DND-41 (cell line): ENCODE measurements around the gene GID8.

Source experiments
- ATAC-seq: fragments of 200-7000 bp; cut with Tn5 transposase; 3 replicates; pipeline ENCODE4 v1.9.1; 2021; ENCODE audit warnings: low read depth; ENCODE audit not compliant: insufficient read depth
- DNase-seq: peaks from one replicate; pipeline ENCODE4 v3.0.0-alpha.2; 2020
- H2AFZ ChIP-seq: 2 replicates; pipeline ENCODE4 v1.6.0; 2012; ENCODE audit warnings: low read depth, low read length
- H3K27ac ChIP-seq: 2 replicates; pipeline ENCODE4 v1.5.1; 2012; ENCODE audit warnings: low read length, inconsistent platforms
- H3K27me3 ChIP-seq: fragments of 200-600 bp; sonication (generic); 2 replicates; pipeline ENCODE4 v1.6.0; 2012; ENCODE audit warnings: low read length, mild to moderate bottlenecking, inconsistent platforms; ENCODE audit not compliant: insufficient read depth, poor library complexity
- H3K36me3 ChIP-seq: 2 replicates; pipeline ENCODE4 v1.5.1; 2012; ENCODE audit warnings: low read length, inconsistent platforms; ENCODE audit not compliant: insufficient read depth
- H3K4me1 ChIP-seq: 2 replicates; pipeline ENCODE4 v1.5.1; 2012; ENCODE audit warnings: mild to moderate bottlenecking, low read length; ENCODE audit not compliant: insufficient read depth
- H3K4me2 ChIP-seq: 2 replicates; pipeline ENCODE4 v1.6.0; 2012; ENCODE audit warnings: mild to moderate bottlenecking, moderate library complexity, low read length, inconsistent platforms; ENCODE audit not compliant: insufficient read depth
- H3K4me3 ChIP-seq, 2 experiments: fragments of 200-600 bp in 1 of 2; shearing (Covaris generic) in 1 of 2; 2 replicates each; pipeline ENCODE4 v1.5.1; 2012 to 2016; ENCODE audit warnings: inconsistent platforms in 2 of 2, low read length in 2 of 2, mild to moderate bottlenecking in 2 of 2, low read depth in 1 of 2, moderate library complexity in 1 of 2
- H3K79me2 ChIP-seq: 2 replicates; pipeline ENCODE4 v1.6.0; 2012; ENCODE audit warnings: low read length, inconsistent platforms; ENCODE audit not compliant: insufficient read depth
- H3K9ac ChIP-seq: 2 replicates; pipeline ENCODE4 v1.6.0; 2012; ENCODE audit warnings: low read depth, mild to moderate bottlenecking, inconsistent platforms, low read length, moderate library complexity
- H3K9me3 ChIP-seq: 2 replicates; pipeline ENCODE4 v1.5.1; 2012; ENCODE audit warnings: low read length, moderate library complexity, mild to moderate bottlenecking, inconsistent platforms; ENCODE audit not compliant: insufficient read depth, severe bottlenecking
- H4K20me1 ChIP-seq: 2 replicates; pipeline ENCODE4 v1.6.0; 2012; ENCODE audit warnings: low read length; ENCODE audit not compliant: insufficient read depth
- EZH2 ChIP-seq: IDR thresholded peaks from 3 replicates; pipeline ENCODE4 v1.6.1; 2012; ENCODE audit warnings: borderline replicate concordance, low read depth, mild to moderate bottlenecking, moderate library complexity, low read length, inconsistent platforms; ENCODE audit not compliant: severe bottlenecking
- TF ChIP-seq, protein P1 (sequence below): IDR thresholded peaks from 2 replicates; pipeline ENCODE4 v1.5.1; 2012; ENCODE audit warnings: borderline replicate concordance, low read length, moderate library complexity, mild to moderate bottlenecking; ENCODE audit not compliant: poor library complexity, severe bottlenecking; ENCODE audit errors: extremely low read depth

Gene GID8

DNA sequence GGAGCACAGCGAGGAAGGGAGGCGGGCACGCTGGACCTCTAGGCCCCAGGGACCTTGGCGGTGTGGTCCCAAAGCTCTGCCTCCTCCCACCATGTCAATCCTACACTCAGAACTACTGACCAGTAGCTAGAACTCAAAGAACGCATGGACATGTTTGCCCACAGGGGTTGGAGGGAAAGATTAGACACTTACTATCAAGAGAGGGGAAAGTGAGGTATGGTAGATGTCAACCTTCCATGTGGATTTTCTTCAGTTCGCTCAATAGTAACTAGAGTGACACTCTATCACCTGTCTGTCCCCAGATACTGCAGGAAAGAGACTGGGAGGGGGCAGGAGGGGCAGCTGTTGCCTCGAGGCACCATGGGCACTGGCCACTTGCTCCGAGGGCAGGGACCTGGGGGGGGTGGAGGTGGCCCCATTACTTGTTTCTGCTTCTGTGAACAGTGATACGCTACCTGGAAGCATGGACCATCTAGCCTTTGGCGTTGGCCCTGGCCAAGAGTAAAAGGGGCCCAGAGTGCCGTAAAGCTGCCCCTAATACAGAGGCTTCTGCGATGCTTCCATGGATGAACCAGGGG lies 10.7 kb upstream of the GID8 start:
- Histone ChIP-seq H3K4me2 (peak overlapping the region; percentile 97), H3K27ac (peak overlapping the region; percentile 88), H3K4me1 (peaks cover 87% of the 10 kb centered on the region), H3K9me3 (no peaks in the 10 kb centered on the region), H3K27me3 (no peaks in the 10 kb centered on the region), H4K20me1 (peaks cover 84% of the 10 kb centered on the region), H3K36me3 (peaks cover 26% of the 10 kb centered on the region), H2AFZ (no peak overlapping the region), H3K9ac (peak overlapping the region; percentile 96), H3K4me3 (peak overlapping the region; percentile 74 to 86; a peak in 3 of 4 replicates), H3K79me2 (peaks cover 100% of the 10 kb centered on the region)
- no peak for TF ChIP-seq EZH2
- TF ChIP-seq, protein P1, sequence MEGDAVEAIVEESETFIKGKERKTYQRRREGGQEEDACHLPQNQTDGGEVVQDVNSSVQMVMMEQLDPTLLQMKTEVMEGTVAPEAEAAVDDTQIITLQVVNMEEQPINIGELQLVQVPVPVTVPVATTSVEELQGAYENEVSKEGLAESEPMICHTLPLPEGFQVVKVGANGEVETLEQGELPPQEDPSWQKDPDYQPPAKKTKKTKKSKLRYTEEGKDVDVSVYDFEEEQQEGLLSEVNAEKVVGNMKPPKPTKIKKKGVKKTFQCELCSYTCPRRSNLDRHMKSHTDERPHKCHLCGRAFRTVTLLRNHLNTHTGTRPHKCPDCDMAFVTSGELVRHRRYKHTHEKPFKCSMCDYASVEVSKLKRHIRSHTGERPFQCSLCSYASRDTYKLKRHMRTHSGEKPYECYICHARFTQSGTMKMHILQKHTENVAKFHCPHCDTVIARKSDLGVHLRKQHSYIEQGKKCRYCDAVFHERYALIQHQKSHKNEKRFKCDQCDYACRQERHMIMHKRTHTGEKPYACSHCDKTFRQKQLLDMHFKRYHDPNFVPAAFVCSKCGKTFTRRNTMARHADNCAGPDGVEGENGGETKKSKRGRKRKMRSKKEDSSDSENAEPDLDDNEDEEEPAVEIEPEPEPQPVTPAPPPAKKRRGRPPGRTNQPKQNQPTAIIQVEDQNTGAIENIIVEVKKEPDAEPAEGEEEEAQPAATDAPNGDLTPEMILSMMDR = no peak
- ATAC-seq (no peak), DNase-seq (no peak)

DNA sequence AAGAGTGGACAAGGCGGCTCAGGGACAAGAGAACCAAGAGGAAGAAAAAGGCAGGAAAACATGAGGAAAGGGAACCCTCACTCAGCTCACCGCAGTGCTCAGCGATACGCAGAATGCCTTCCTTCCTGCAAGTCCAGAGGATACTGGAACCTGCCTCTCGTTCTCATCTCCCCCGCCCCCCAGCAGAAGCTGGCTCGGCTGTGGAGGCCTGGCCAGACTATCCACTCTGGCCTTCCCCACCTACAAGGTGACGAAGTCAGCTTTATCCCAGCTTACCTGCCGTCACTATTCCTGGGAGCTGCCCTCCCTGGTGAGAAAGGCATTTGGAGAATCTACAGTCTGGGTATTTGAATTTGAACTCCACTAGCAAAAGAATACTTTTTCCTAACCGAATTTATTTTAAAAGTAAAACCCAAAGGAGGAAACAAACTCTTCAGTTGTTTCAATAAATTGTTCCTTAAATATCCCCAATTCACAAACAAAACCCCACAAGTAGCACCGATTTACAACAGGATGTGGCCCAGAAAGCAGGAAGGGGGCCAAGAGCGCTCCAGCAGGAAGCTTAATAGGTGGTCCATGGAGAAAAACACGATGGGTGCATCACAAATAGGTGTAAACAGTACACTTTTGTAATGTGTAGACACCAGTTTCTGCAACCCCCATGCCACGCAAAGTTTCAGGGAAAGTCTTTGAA lies 9.6 kb upstream of the GID8 start:
- no peaks in the 10 kb centered on the region for H3K27me3 ChIP-seq
- peaks cover 100% of the 10 kb centered on the region for H3K79me2 ChIP-seq
- TF ChIP-seq, protein P1 = no peak
- no peak for TF ChIP-seq EZH2
- ATAC-seq (no peak), DNase-seq (peak; percentile 33)
- H3K4me1 ChIP-seq = peaks cover 81% of the 10 kb centered on the region
- H3K4me2 ChIP-seq = peak overlapping the region; percentile 97
- 0 out of 4 replicates have a peak overlapping the region, but pooled peaks of 1 of the 2 experiments have one; percentile 8 for H3K4me3 ChIP-seq
- no peaks in the 10 kb centered on the region for H3K9me3 ChIP-seq
- H2AFZ ChIP-seq = no peak overlapping the region
- peak overlapping the region; percentile 32; the same call in 1 of the 2 replicates for H3K9ac ChIP-seq
- H4K20me1 ChIP-seq = peaks cover 84% of the 10 kb centered on the region
- peaks cover 34% of the 10 kb centered on the region for H3K36me3 ChIP-seq
- H3K27ac ChIP-seq = peak overlapping the region; percentile 28; the same call in 1 of the 2 replicates

DNA sequence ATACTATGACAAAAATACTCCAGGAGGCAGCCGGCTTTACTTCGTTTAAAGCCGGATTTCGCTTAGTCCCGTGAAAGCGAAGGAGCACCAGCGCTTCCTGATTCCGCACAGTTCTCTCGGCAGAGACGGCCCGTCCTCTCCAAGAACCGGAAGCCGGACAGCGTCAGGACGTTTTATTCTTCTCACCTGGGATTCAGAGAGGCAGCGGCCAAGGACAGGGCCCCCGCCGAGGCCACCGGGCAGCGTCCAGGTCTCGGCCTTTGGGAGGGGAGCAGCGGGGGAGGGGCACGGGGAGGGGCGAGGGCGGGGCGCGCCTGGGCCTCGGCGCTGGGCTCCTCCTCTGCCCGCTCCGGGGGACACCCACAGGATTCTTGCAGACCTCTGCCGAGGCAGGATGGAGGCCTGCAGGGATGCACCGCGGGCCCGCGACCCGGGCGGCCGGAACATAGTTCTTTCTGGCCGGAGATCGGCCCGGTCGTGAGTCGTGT lies 8.9 kb upstream of the GID8 start:
- H4K20me1 ChIP-seq = peaks cover 84% of the 10 kb centered on the region

More for the DNA sequence above, 8.9 kb upstream of the GID8 start:
- Histone ChIP-seq H3K9me3 (no peaks in the 10 kb centered on the region), H3K9ac (peak overlapping the region; percentile 32), H2AFZ (no peak overlapping the region), H3K4me3 (peak overlapping the region in 1 of 2 experiments; percentile 34; a peak in 2 of 4 replicates), H3K4me2 (peak overlapping the region; percentile 97), H3K4me1 (peaks cover 78% of the 10 kb centered on the region), H3K27me3 (no peaks in the 10 kb centered on the region), H3K36me3 (peaks cover 39% of the 10 kb centered on the region), H3K79me2 (peaks cover 100% of the 10 kb centered on the region), H3K27ac (peak overlapping the region; percentile 28; the same call in 1 of the 2 replicates)
- peak; percentile 64 for DNase-seq
- peak; percentile 50 for ATAC-seq
- TF ChIP-seq, protein P1 = no peak
- TF ChIP-seq EZH2 = no peak
